Activated CD4-positive, alpha-beta T cell treated with anti-CD3 and anti-CD28 coated beads for 24 hours (primary cell): Measurements from ENCODE around the gene VTI1A.

ENCODE experiments used
- DNase-seq, 2 donors: peaks; one replicate each; pipeline ENCODE4 v3.0.0-alpha.2; 2020; ENCODE audit warnings: low read depth in 2 of 2

Gene VTI1A

DNA sequence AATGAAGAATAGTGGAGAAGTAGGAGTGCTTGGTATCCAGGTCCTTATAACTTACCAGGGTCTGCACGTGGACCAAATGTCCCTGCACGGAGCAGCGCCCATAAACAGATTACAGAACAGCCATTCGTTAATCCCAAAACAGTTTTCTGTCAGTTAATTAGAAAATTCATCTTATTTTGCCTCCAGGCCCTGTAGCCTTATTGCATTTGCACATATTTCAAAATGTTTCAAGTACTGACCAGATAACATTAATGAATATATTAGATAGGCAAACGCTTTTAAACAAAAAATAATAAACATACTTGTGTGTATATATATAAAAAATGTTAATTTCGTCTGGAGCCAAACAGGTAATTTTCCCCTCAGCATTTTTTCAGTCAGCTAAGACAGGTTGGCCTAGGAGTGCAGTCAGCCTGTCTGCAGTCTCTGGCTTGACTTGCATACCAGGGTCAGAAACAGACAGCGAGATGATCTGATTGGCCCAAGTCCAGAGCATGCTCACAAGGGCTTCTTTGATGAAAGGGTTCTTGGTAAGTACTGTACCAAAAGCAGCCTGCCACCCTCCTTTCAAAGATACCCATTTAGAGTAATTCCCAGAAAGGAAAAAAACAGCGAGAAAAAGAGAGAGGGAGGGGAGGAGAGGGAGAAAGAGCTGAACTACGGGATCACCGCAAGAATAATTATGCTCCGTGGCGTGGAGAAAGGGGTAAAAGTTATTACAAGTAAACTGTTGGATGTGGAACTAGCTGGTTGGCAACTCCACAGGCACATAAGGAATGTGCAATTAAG lies 308.6 kb downstream of the VTI1A start:
- no peak for DNase-seq

DNA sequence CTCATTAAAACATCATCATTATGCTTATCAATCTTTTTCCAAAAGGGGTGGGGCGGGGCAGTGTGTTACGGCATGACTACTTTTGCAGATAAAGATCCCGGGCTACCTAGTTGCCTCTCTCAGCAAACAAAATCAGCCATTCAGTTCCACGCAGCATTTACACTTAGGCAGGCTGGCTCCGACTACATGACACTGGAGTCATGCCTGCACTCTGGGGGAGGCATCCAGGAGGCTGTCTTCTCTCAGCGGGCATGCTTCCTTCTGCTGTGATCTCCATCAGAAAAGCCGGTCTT lies 309.2 kb downstream of the VTI1A start:
- no peak for DNase-seq

DNA sequence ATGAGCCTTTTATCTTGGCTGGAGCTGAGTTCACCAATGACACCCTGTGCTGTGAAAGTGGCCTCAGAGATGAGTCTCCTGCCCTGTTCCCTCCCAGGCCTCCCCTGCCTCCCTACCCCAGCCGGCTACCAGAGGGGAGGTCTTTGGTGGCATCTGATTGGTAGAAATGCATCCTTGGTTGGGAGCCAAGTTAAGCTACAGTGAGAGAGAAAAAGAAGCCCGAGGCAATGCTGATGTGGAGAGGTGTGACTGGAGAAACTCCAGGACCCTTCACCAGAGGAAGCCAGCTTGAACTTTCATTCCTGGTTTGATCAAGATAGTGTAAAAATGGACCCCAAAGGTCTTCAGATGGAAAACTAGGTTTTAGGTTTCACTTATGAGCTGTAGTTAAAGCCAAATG lies 311.9 kb downstream of the VTI1A start:
- DNase-seq: no peak

DNA sequence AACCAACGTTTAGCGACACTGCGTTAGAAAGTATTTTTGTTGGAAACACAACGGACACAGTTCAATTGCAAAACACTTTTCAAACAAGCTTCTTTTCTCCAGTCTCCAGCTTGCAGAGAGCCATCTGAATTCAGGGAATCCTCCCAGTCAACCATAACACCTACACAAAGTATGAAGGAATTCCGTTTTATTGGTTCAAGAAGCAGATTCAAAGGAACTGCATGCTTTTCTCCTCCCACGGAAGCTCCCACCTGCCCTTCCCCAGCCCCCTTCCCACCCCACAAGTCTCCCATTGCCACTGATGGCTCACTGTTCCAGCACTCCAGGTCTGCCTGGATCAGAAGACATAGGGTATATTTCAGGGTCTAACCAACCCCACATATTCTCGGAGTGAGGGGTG lies 312.5 kb downstream of the VTI1A start:
- DNase-seq: no peak

DNA sequence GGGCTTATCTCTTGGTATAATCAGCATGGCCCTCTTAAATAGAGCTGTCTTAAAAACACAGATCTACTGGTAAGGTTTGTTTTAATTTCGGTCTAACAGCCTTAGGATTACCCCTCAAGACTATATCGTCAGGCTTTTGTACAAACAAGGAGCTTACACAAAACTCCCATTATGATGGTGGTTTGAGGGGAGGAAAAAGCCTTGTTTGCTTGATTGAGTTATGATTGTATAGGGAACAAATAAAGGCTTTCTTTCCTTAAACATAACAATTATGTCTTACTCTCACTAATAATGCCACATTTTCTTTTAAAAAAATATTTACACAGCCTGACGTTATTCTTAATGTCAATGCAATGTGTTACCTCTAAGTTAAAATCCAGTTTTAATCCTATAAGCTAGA lies 314.2 kb downstream of the VTI1A start:
- DNase-seq: no peak

DNA sequence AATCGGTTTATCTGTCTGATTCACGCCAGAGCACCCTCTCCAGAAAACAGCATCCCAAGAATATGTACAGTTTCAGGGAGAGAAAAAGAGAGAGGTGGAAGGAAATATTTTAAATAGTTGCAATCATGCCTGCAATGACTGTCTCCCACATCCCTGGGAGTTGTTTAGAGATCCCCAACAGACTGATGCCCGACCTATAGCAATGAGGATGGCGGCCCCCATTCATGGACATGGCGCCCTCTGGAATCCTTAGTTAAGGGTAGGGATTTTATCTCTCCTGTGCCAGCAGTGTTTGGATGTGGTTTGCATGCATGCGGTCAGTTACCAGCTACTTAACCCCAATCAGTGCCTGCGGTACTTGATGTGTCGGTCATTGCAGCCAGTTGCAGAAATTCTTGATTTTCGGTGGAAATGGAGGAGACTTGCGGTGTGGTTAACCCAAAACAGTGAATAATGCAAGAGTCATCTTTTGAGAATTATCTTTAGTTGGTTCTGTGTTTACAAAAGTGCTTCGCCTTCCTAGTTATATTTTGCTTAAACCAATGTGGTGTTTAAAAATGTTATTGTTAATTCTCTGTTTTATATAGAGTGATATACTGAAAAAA lies 317.0 kb downstream of the VTI1A start:
- DNase-seq: no peak

DNA sequence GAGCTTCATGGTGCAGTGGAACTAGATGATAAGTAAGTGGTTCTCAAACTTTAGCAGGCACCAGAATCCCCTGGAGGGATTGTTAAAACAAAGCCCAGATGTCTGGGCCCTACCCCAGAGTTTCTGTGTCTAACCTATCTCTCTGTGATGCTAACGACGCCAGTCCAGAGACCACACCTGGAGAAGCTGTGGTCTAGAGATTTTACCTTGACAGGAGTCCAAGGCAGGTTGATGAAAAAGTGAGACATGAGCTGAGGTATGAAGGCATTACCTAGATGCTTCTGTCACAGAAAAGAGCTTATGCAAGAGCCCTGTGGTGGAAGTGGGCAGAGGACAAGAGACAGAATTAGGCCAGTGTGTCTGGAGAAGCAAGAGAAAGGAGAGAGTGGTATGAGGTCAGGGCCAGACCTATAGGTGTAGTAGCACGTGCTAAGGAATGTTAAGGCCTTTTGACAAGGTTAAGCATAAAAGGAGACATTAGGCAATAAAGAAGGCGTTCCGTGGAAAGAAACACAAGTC lies 318.8 kb downstream of the VTI1A start:
- DNase-seq: no peak

- DNase-seq: no peak
Measured at GRCh38 chr10:112766636-112767035, 319.6 kb downstream of the VTI1A start.

- no peak for DNase-seq
Measured at GRCh38 chr10:112767156-112767555, 320.1 kb downstream of the VTI1A start.

GRCh38 chr10:112768121-112768520 lies 321.1 kb downstream of the VTI1A start:
- no peak for DNase-seq

GRCh38 chr10:112769081-112769480 lies 322.1 kb downstream of the VTI1A start:
- DNase-seq: no peak

DNA sequence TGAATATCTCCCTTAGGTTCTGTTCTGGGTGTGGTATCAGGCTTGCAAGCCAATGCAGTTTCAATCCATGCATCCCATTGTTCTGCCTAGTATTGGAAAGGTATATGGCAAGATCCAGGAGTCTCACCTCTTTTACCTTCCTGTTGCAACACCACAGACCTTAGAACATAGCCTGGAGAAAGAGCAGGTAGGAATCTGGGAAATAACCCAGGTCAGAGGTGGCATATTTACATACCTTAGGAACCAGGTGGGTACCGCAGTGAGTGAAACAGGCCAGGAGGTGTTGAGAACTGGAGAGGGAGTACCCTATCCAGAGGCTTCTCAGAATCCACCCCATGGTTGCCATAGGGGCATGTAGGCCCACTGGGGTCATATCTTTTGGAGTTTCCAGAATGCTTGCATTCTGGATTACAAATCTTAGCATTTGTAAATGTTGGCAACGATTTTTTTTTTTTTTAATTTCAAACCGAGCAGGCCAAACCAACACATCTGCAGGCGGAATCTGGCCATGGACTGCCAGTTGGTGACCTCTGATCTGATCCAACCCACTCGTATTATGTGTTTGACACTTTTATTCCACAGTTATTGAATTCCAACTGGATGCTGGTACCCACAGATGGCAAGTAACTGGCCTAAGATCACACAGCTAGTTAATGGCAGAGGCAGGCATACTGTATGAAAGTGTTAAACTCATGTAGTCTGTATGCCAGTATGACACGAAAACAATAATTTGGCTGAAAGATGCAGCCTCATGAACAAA lies 322.8 kb downstream of the VTI1A start:
- no peak for DNase-seq

- no peak for DNase-seq
Measured at GRCh38 chr10:112771733-112772132, 324.7 kb downstream of the VTI1A start.

- DNase-seq: no peak
Measured at GRCh38 chr10:112773783-112774182, 326.8 kb downstream of the VTI1A start.

DNA sequence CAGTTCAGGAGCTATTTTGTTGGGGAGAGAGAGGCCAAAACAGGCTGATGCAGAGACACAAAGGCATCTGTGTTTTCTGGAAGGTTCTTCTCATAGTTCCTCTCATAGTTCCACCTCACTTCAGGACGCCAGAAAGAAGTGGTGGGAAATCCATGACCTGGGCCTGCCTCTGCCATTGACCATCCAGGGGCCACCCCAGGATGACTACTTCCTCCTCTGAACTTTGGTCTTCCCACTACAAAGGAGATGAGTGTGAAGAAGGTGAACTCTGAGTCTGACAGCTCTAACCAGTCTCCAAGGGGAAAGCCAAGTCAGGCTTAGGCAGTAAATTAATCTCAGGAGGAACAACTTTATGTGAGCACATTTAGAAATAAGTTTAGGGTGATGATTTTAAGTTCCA lies 327.2 kb downstream of the VTI1A start:
- no peak for DNase-seq

- no peak for DNase-seq
Measured at GRCh38 chr10:112774798-112775197, 327.8 kb downstream of the VTI1A start.

GRCh38 chr10:112775381-112775780 lies 328.4 kb downstream of the VTI1A start:
- DNase-seq: no peak

- no peak for DNase-seq
Measured at GRCh38 chr10:112775892-112776674, 329.1 kb downstream of the VTI1A start.

GRCh38 chr10:112778579-112778978 lies 331.6 kb downstream of the VTI1A start:
- DNase-seq: no peak

- DNase-seq: no peak
Measured at GRCh38 chr10:112779025-112779770, 332.2 kb downstream of the VTI1A start.

- no peak for DNase-seq
Measured at GRCh38 chr10:112782200-112782907, 335.3 kb downstream of the VTI1A start.
